EL (cell line): ENCODE data around the gene RPS4Y1.
"Not testable (repeated sequence)": the region's sequence is repeated elsewhere in the genome, so short reads cannot be mapped to it uniquely, and the experiment has no call there.

Experiments used
- DNase-seq: peaks from one replicate; pipeline ENCODE4 v3.0.0-alpha.2; 2016

The RPS4Y1 gene

DNA sequence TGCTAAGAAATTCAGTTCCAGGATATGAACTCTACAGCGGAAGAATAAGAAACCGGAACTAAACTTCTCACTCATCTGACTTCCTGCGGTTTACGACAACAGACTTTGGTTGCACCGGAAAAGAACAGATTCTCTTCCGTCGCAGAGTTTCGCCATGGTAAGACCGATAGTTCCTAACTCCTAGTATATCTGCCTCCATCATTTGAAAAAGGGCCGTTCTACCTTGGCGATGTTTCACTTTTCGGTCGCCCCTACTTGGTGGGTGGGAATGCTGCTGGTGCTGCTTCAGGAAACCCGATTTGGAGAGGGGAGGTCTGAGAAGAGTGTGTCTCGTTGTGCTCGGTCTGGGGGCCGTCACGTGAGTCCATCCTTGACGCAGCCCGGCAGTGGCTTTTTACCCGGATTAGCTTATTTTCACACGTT is at the start of gene RPS4Y1:
Gene RPS4Y1 (plus strand): TSS at position 132 of the 423 bp plus-strand sequence. CDS start 23 bp downstream, at position 155.
- peak; percentile 72 for DNase-seq

DNA sequence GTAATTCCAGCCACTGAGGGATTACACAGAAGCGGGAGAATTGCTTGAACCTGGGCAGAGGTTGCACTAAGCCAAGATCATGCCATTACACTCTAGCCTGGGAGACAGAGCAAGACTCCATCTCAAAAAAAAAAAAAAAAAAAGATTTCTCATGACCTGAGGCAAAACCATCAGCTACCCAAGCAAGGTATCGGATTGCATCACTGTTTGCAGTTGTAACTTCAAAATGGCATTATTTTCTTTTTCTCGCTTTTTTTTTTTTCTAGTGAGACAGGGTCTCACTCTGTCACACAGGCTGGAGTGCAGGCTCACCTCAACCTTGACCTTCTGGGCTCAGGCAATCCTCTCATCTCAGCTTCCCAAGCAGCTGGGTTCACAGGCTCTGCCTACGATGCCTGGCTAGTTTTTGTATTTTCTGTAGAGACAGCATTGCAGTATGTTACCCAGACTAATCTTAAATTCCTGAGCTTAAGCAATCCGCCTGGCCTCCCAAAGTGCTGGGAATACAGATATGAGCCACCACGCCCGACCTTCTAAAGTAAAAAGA is 44.4 kb upstream of the RPS4Y1 start:
- DNase-seq, result no peak

DNA sequence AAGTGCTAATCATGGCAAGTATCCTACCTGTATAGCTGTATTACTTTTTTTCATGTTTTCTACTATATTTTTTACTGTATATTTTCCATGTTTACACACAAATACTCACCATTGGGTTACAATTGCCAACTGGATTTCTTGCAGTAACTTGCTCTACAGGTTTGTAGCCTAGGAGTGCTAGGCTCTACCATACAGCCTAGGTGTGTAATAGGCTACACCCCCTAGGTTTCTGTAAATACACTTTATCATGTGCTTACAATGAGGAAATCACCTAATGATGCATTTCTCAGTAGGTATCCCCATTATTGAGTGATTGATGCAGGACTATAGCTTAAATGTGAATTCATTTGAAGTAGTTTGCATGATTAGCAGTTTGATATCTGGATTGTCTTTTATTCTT is 43.4 kb upstream of the RPS4Y1 start:
- DNase-seq, result no peak

DNA sequence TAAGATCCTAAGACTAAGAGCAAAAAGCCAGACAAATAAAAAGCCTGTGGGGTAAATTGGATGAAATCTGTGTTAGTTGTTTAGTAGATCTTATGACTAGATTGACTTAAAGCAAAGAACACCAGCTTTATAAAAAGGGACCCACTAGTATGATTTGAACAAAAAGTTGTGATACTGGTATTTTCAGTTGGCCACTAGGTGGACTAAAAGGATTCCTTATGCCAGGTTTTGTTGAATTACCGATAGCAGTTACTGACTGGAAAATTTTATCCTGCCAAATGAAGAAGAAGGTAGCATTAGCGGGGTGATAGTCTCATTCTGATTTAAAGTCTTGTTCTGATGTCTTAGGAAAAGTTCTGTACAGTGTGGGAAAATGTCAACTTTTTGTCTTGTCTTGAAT is 41.2 kb upstream of the RPS4Y1 start:
- DNase-seq, result peak; percentile 3

DNA sequence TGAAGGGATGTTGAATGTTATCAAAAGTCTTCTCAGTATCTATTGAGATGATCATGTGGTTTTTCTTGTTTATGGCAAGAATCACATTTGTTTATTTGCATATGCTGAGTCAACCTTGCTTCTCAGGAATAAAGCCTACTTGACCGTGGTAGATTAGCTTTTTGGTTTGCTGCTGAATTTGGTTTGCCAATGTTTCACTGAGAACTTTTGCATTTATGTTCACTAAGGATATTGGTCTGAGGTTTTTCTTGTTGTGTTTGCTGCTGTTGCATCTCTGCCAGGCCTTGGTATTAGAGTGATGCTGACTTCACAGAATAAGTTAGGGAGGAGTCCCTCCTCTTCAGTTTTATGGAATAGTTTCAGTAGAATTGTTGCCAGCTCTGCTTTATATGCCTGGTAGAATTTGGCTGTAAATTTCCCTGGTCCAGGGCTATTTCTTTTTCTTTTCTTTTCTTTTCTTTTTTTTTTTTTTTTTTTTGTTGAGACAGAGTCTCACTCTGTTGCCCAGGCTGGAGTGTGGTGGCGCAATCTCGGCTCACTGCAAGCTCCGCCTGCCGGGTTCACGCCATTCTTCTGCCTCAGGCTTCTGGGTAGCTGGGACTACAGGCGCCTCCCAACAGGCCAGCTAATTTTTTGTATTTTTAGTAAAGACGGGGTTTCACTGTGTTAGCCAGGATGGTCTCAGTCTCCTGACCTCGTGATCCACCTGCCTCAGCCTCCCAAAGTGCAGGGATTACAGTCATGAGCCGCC is 24.1 kb upstream of the RPS4Y1 start:
- not testable (repeated sequence) for DNase-seq

DNA sequence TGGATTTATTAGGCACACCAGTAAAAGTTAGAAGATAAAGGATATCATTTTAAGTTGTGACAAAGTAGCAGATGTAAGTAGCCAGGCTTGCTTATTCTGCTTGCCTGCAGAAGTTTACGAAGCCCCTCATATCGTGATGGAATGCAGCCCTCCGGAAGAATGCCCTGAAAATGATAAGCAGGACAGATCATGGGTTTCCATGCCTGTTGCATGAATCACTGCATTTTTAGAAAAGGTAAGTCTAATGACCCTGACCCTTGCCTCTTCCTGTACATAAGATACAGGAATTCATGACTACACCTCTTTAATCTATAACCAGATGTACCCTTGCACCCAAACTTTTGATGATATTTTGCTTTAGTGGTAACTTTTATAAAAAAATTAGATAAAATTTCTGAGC is 16.9 kb upstream of the RPS4Y1 start:
- no peak for DNase-seq

DNA sequence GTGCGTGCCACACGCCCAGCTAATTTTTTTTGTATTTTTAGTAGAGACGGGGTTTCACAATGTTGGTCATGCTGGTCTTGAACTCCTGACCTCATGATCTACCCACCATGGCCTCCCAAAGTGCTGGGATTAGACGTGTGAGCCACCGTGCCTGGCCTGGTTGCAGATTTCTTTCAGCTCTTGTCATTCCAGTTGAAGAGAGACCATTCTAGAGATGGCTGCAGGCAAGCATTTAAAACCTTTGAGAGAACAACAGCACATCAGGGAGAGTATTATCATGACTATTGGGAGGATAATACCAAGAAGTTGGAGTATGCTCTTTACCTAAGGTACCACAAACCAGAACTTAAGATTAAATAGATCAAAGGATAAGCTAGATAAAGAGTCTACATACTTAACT is 12.9 kb upstream of the RPS4Y1 start:
- DNase-seq, result no peak

DNA sequence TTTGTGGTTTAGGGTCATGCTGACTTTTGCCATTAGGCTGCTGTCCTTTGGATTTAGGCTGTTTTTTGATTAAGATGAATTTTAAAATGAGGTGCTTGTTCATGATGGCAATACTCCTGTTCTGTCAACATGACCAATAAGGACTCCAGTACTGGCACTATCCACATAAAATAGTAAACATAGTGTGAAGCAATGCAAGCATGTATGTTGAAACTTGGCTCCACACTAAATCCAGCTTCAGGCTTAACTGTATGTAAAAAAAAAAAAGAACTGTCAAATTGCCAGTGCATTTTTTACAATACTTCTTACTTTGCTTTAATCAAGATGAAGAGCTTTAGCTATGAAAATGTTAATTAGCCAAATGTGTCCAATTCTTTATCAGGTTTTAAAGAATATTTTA is 6.2 kb upstream of the RPS4Y1 start:
- DNase-seq, result no peak

DNA sequence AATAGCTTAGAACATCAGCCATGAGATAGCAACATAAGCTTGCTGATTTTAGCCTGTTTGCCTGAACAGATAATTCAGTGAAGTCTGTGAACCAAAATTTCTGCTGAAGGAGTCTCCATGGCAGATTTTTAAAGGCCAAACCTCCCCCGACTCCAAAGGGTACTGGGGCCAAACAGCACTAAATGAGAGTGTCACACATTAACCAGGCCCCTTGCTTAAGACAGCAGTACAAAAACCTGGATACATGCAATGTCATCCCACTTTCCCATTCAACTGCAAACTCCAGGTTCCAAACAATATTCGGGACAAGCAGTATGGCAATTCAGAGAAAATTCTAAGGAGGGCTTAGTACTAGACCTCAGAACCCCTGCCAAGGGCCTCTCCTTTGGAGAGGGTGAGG is 4.3 kb upstream of the RPS4Y1 start:
- DNase-seq, result no peak

DNA sequence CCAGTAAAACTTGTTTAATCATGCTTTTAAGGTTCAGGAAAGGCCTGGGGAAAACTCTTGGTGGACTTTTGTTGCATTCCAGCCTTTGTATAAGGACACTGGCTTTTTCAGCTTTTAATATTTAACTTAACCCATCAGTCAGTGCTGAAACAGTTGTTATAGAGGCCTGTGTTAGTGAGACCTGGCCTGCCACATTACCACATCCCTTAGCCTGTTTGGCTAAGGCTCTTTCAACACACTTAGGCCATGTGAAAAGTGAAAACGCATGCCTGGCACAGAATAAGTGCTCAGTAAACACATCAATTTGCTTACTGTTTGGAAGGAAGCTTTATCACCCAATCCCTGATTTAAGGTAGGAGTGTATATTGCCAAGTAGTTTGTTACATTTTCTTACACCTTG is 3.5 kb upstream of the RPS4Y1 start:
- DNase-seq, result no peak

DNA sequence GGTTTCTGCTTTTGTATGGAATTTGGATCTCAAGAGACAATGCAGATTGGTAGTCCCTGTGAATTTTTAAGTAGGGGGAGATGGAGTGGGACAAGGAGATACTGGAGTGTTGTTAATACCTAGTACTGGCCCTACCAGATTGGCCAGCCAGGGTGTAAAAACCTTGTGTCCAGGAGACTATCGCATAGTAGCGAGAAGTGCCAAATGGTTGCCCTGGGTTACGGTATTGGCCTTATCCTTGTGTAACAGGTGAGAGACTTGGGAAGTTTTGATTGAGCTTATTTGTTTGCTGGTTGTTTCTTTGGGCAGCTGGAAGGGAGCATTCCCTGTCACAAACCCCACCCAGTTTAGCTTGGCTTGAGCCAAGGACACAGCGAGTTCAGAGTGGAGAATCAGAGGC is 5.4 kb downstream of the RPS4Y1 start:
- no peak for DNase-seq

DNA sequence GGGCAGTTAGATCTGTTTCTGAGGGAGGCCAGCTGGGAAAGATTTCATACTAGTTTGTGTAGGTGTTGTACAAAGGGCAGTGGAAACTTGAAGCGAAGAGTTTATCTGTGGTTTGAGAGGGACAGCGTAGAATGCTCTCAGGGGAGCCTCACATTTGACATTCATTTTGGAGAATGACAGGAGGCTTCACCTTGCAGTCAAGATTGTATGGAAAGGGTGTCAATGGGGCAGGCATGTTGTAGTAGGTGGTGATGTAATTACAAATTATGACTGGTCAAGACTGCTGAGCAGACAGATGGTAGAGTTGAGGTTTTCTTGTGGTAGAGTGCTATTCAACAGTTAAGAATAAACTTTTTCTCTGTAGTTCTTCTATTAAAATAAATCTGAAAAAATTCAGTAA is 7.0 kb downstream of the RPS4Y1 start:
- no peak for DNase-seq

DNA sequence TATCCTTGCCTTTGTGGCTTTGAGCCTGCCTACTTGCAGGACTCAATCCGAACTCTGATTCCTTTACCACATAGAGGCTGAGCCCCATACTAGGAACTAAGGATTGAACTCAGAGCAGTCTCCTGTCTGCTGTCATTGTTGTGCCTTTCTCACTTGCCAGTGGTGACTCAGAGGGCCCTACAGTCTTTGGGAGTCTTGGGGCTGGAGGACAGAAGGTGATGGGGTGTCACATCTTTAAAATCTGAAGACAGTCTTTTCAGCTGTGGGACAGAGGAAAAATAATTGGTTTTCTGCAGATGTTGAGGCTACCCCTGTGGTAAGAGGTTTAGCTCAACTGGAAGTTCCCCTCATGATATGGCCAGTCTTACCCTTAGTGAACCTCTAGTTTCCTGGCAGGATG is 8.0 kb downstream of the RPS4Y1 start:
- no peak for DNase-seq

DNA sequence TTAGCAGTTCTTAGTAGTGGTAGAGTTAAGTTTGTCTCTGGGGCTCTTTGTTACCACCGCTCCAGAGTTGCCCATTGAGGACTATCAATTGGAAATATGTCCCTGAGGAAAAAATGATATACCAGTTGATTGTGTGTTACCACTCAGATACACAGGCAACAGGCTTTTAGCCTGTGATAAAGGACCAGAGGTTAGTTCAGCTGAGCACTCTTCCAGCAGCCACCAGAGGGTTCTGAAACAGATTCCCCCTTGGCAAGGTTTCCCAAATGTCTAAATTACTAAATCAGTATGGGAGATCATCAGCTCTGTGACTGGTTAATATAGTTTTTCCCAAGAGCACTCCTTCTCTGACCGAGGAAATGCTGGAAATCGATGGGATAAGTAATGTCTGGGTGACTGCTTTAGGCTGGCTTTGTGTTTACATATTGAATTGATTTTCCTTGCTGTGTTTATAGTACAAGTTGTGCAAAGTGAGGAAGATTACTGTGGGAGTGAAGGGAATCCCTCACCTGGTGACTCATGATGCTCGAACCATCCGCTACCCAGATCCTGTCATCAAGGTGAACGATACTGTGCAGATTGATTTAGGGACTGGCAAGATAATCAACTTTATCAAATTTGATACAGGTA is 12.9 kb downstream of the RPS4Y1 start:
- no peak for DNase-seq

DNA sequence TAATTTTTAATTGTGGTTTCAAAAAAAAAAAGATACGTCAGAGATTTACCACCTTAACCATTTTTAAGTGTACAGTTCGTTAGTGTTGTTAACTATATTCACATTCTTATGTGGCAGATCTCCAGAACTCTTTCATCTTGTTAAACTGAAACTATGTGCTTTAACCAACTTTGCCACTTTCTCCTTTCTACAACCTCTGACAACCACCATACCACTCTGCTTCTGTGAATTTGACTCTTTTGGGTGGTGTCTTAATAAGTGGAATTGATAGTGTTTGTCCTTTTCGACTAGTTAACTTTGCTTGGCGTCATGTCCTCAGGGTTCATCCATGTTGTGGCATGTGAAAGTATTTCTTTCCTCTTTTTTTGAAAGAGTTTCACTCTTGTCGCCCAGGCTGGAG is 15.7 kb downstream of the RPS4Y1 start:
- no peak for DNase-seq

DNA sequence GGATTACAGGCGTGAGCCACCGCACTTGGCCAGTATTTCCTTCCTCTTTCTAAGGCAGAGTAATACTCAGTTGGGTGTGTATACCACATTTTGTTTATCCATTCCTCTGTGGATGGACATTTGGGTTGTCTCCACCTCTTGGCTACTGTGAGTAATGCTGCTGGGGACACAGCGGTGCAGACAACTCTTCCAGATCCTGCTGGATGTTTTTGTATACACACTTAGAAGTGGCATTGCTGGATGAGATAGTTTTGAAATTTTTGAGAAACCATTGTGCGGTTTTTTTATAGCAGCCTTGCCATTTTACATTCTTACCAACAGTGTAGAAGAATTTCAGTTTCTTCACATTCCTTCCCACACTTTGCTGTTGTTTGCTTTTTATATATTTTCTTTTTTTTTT is 16.3 kb downstream of the RPS4Y1 start:
- DNase-seq, result peak; percentile 79

DNA sequence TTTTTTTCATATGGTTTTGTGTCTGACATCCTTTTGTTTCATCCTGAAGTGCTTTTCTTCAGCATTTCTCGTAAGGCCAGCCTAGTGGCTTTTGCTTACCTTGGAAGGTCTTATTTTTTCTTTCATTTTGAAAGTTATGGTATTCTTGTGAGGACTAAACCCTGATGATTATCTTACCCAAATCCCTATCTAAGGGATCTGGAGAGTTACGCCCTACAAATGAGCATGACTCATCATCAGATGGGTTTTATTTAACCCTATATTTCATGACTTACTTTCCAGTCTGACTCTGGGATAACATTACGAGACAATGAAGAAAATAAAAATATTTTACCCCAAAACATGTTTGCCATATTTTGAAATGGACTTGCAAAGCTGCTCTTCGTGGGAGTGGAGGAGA is 18.4 kb downstream of the RPS4Y1 start:
- peak; percentile 55 for DNase-seq

DNA sequence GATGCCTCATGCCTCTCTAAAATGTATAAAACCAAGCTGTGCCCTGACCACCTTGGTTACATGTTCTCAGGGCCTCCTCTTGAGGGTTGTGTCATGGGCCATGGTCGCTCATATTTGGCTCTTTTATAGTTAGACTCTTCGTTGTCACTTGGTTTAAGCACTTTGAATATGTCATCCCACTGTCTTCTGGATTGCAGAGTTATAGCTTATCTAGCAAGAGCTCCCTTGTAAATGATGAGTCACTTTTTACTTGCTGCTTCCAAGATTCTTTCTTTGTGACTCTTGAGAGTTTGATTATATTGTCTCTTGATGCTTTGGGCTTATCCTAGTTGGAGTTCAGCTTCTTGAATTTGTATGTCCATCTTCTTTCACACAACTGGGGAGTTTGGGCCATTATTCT is 19.1 kb downstream of the RPS4Y1 start:
- peak; percentile 72 for DNase-seq

DNA sequence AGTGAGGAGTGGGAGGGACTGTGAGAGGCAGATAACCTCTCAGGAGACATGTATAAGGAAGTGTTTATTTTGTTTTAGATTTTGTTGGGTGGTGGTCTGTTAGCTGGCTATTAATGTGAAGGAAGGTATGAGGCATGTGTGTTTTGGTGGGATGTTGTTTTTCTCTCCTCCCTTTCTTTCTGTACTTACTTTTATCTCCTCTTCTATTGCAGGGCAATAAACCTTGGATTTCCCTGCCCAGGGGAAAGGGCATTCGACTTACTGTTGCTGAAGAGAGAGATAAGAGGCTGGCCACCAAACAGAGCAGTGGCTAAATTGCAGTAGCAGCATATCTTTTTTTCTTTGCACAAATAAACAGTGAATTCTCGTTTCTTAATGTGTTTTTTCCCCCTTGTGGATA is 25.2 kb downstream of the RPS4Y1 start:
- DNase-seq, result no peak

DNA sequence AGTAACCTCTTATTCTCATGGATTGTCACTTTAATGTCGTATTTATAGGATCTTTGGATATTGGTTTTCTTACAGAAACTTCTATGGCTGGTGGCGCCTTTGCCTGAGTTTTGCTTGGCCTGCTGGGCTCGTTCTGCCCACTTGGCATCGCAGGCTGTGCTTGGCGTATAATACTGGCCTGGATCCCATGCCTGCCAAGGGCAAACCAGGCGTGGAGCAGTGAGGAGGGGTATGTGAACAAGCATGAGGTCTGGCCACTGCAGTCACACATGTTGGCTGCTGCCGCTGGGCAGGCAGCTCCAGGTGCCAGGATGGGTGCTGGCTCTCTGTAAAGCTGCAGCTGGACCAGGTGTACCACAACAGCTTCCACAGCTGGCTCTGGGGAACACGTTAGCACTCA is 26.1 kb downstream of the RPS4Y1 start:
- no peak for DNase-seq

DNA sequence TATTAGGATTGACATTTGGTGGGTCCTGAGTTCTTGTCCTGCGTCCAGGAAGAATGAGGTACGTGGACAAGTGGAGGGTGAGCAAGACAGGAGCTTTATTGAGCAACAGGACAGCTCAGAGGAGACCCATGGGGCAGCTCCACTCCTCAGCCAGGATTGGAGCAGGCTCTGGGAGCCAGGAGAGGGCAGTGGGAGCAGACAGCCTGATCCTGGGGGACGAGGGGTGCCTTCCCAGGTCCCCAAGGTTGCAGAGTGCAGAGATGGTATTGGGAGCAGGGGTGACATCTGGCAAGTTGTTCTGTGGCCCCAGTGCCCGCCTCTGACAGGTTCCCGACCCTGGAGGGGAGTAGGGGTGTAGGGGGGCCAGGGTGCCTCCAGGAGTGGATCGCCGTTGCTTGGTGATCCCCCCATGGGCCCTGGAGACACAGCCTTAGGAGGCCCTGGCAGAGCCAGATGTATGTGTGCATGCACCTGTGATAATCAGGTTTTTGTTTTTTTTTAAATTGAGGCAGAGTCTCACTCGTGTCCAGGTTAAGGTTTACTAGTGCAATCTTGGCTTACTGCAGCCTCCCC is 26.7 kb downstream of the RPS4Y1 start:
- no peak for DNase-seq

DNA sequence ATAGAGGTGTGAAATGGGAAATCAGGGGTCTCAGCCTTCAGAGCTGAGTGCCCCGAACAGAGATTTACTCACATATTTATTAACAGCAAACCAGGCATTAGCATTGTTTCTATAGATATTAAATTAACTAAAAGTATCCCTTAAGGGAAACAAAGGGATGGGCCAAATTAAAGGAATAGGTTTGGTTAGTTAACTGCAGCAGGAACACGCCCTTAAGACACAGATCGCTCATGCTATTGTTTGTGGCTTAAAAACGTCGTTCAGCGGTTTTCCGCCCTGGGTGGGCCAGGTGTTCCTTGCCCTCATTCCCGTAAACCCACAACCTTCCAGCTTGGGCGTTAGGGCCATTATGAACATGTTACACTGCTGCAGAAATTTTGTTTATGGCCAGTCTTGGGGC is 30.8 kb downstream of the RPS4Y1 start:
- DNase-seq, result not testable (repeated sequence)

DNA sequence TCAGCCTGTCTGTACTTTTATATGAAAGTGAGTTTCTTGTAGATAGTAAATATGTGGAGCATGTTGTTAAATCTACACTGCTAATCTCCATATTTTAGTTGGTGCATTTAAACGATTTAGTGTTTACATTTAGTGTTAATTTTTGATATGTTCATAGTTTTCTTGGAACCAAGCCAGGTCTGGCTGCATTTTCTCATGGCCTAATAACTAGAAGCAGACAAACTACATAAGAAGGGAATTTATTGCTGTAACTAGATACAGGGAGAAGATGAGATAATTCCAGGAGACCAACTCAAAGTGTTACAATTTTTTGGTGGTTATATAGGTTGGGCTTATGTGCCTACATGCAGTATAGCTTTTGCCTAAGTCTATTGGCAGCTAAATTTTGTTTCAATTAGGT is 32.8 kb downstream of the RPS4Y1 start:
- DNase-seq, result no peak

DNA sequence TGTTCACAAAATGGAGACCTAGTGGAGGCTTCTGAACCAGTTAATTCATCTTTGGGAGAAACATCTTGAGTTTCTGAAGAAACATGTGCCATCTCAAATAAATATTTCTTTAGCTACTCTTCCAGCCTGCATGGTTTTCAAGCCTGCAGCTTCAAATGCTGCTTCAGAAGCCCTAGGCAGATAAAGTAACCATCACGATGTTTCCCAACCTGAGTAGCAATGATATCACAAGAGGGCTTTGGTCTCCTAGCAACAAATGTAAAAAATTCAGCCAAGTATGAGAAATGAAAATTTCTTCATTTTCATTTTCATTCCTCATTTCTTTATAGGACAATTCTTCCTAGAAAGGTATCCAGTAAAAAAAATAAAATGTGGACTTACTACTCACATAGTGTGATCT is 42.2 kb downstream of the RPS4Y1 start:
- no peak for DNase-seq
